ENCODE data around the gene ANKRD16. TPM values are rescaled to one million over a fixed set of nuclear protein-coding genes. Genes with fewer than 3 reads are reported as not detected.

The ANKRD16 gene
- total RNA-seq, 1 experiment from 2014 or later: 5.8 TPM

Other genes starting within 250 kb of the ANKRD16 start
- gene ASB13, start 223.3 kb downstream of the ANKRD16 start, total RNA-seq (2014; rRNA removed; shearing (Covaris generic)): 11.5 and 11.7 TPM in 2 replicates
- gene TASOR2, start 205.1 kb downstream of the ANKRD16 start, total RNA-seq (2014; rRNA removed; shearing (Covaris generic)): 71.9 and 92.0 TPM in 2 replicates
- gene GDI2, start 76.5 kb downstream of the ANKRD16 start, total RNA-seq (2014; rRNA removed; shearing (Covaris generic)): 441 and 493 TPM in 2 replicates
- 73.9 and 92.2 TPM in 2 replicates for gene FBH1, start 350 bp upstream of the ANKRD16 start, total RNA-seq (2014; rRNA removed; shearing (Covaris generic))
- 15.3 and 18.5 TPM in 2 replicates for gene IL15RA, start 87.7 kb upstream of the ANKRD16 start, total RNA-seq (2014; rRNA removed; shearing (Covaris generic))
- not detected in 2 replicates for gene IL2RA, start 172.5 kb upstream of the ANKRD16 start, total RNA-seq (2014; rRNA removed; shearing (Covaris generic))
- 39.4 and 40.2 TPM in 2 replicates for gene RBM17, start 199.1 kb upstream of the ANKRD16 start, total RNA-seq (2014; rRNA removed; shearing (Covaris generic))